Fibroblast of skin of abdomen (primary cell): ENCODE data around the gene PDXDC1.
"Not testable (repeated sequence)": the region's sequence is repeated elsewhere in the genome, so short reads cannot be mapped to it uniquely, and the experiment has no call there.

ENCODE experiments used
- DNase-seq: peaks from one replicate; pipeline ENCODE4 v3.0.0-alpha.2; 2013

PDXDC1 gene

GRCh38 chr16:15016354-15016753, 41.5 kb downstream of the PDXDC1 start:
- peak; percentile 39 for DNase-seq

- not testable (repeated sequence) for DNase-seq
These were observed 42.2 kb downstream of the PDXDC1 start for GRCh38 chr16:15016951-15017580.

- DNase-seq = peak; percentile 85
These were observed 46.6 kb downstream of the PDXDC1 start for GRCh38 chr16:15021429-15021828.

GRCh38 chr16:15022194-15022593, 47.4 kb downstream of the PDXDC1 start:
- not testable (repeated sequence) for DNase-seq

- DNase-seq = not testable (repeated sequence)
These were observed 48.7 kb downstream of the PDXDC1 start for GRCh38 chr16:15023381-15024077.

- DNase-seq = not testable (repeated sequence)
These were observed 50.0 kb downstream of the PDXDC1 start for GRCh38 chr16:15024858-15025199.

GRCh38 chr16:15025234-15025951, 50.6 kb downstream of the PDXDC1 start:
- peak; percentile 62 for DNase-seq

GRCh38 chr16:15027051-15027450, 52.2 kb downstream of the PDXDC1 start:
- not testable (repeated sequence) for DNase-seq

- DNase-seq = not testable (repeated sequence)
These were observed 52.9 kb downstream of the PDXDC1 start for GRCh38 chr16:15027503-15028344.

- not testable (repeated sequence) for DNase-seq
These were observed 53.5 kb downstream of the PDXDC1 start for GRCh38 chr16:15028345-15028715.

GRCh38 chr16:15028801-15029698, 54.2 kb downstream of the PDXDC1 start:
- DNase-seq = peak; percentile 28

GRCh38 chr16:15029749-15030148, 54.9 kb downstream of the PDXDC1 start:
- not testable (repeated sequence) for DNase-seq

GRCh38 chr16:15031179-15031578, 56.4 kb downstream of the PDXDC1 start:
- no peak for DNase-seq

- no peak for DNase-seq
These were observed 56.8 kb downstream of the PDXDC1 start for GRCh38 chr16:15031586-15031985.

GRCh38 chr16:15032547-15033308, 57.9 kb downstream of the PDXDC1 start:
- DNase-seq = no peak

- DNase-seq = no peak
These were observed 58.5 kb downstream of the PDXDC1 start for GRCh38 chr16:15033309-15033707.

GRCh38 chr16:15034266-15035162, 59.7 kb downstream of the PDXDC1 start:
- no peak for DNase-seq

- DNase-seq = no peak
These were observed 60.4 kb downstream of the PDXDC1 start for GRCh38 chr16:15035163-15035729.

GRCh38 chr16:15037003-15037402, 62.2 kb downstream of the PDXDC1 start:
- DNase-seq = no peak
